Thoracic aorta (tissue), 2 donors: ENCODE data around the gene TTC31. TPM values are rescaled to one million over a fixed set of nuclear protein-coding genes. Genes with fewer than 3 reads are reported as not detected.
A peak's percentile ranks its signal among the peaks of the same experiment; 100 is the strongest.

Experiments used
- ATAC-seq: fragments of 150-250 bp; one replicate; pipeline ENCODE4 v1.8.0; 2017; ENCODE audit warnings: low read depth; ENCODE audit not compliant: insufficient number of reproducible peaks, low FRiP score
- DNase-seq: peaks from one replicate; pipeline ENCODE4 v3.0.0-alpha.2; 2020; ENCODE audit warnings: low spot score
- H3K27ac ChIP-seq, 2 donors: fragments of 200-600 bp; sonication (generic); 1 replicate in 1 of 2; 2 replicates in 1 of 2; pipeline ENCODE4 v1.5.1; 2016; ENCODE audit warnings: mild to moderate bottlenecking in 2 of 2, moderate library complexity in 2 of 2
- H3K27me3 ChIP-seq: fragments of 200-600 bp; sonication (generic); replicated peaks from 2 replicates; pipeline ENCODE4 v1.6.0; 2016; ENCODE audit warnings: mild to moderate bottlenecking; ENCODE audit not compliant: insufficient read depth
- H3K36me3 ChIP-seq: fragments of 200-600 bp; sonication (generic); one replicate; pipeline ENCODE4 v1.5.1; 2016
- H3K4me1 ChIP-seq, 2 donors: fragments of 200-600 bp; sonication (generic); 1 replicate in 1 of 2; 2 replicates in 1 of 2; pipeline versions ENCODE4 v1.5.1 to v1.6.0; 2016; ENCODE audit warnings: low read depth in 2 of 2, mild to moderate bottlenecking in 1 of 2; ENCODE audit not compliant: control insufficient read depth in 1 of 2
- H3K4me3 ChIP-seq: fragments of 200-600 bp; sonication (generic); 2 replicates; pipeline ENCODE4 v1.5.1; 2016; ENCODE audit warnings: mild to moderate bottlenecking
- H3K9me3 ChIP-seq: fragments of 200-600 bp; sonication (generic); 2 replicates; pipeline ENCODE4 v1.5.1; 2016
- CTCF ChIP-seq: fragments of 200-600 bp; sonication (generic); IDR thresholded peaks from one replicate; pipeline ENCODE4 v1.5.1; 2019; ENCODE audit warnings: antibody characterized with exemption
- total RNA-seq, 2 donors: library from RNA; depleted of rRNA; stranded (reverse); fragments of >200 nt; gene quantifications; one replicate each; pipeline versions ENCODE4 v1.1.0 to v1.2.3, GENCODE V29; 2016

TTC31 gene
- 10 to 100 TPM; 37.9 to 38.9 TPM for total RNA-seq

- Histone ChIP-seq H3K4me3 (peak within 1 kb of the TSS; percentile 100), H3K4me1 (peaks cover 23 to 35% of the 10 kb centered on the region in 2 donors), H3K27me3 (no peaks in the 10 kb centered on the region), H3K36me3 (peaks cover 17% of the 10 kb centered on the region), H3K9me3 (no peaks in the 10 kb centered on the region), H3K27ac (peak within 1 kb of the TSS; percentile 88 to 94)
- peak; percentile 100 for ATAC-seq
- TF ChIP-seq CTCF = peak; percentile 78
- DNase-seq = peak; percentile 95
Measured at GRCh38 chr2:74482801-74483674, at the start of gene TTC31, which contains the start of gene CCDC142. Gene TTC31 (plus strand): TSS chr2:74483081. CDS start chr2:74483096, 15 bp downstream. Gene CCDC142 (minus strand): TSS chr2:74482998. CDS start chr2:74482837, 161 bp downstream.

- H3K4me1 ChIP-seq = peaks cover 3 to 32% of the 10 kb centered on the region in 2 donors
- no peaks in the 10 kb centered on the region for H3K9me3 ChIP-seq
- H3K27me3 ChIP-seq = no peaks in the 10 kb centered on the region
- ATAC-seq = no peak
- no peak overlapping the region for H3K27ac ChIP-seq
- DNase-seq = no peak
- no peak for TF ChIP-seq CTCF
- H3K36me3 ChIP-seq = peaks cover 3% of the 10 kb centered on the region
- no peak overlapping the region for H3K4me3 ChIP-seq
Measured at GRCh38 chr2:74436111-74436805, 46.6 kb upstream of the TTC31 start.

- TF ChIP-seq CTCF = no peak
- Histone ChIP-seq H3K27me3 (no peaks in the 10 kb centered on the region), H3K4me1 (peaks cover 3 to 41% of the 10 kb centered on the region in 2 donors), H3K4me3 (no peak overlapping the region), H3K27ac (no peak overlapping the region), H3K9me3 (no peaks in the 10 kb centered on the region), H3K36me3 (no peaks in the 10 kb centered on the region)
- DNase-seq = no peak
- ATAC-seq = no peak
Measured at GRCh38 chr2:74436848-74437695, 45.8 kb upstream of the TTC31 start.

- H3K27ac ChIP-seq = no peak overlapping the region
- ATAC-seq (no peak), DNase-seq (no peak)
- TF ChIP-seq CTCF = no peak
- H3K36me3 ChIP-seq = no peaks in the 10 kb centered on the region
- H3K4me3 ChIP-seq = no peak overlapping the region
- H3K9me3 ChIP-seq = no peaks in the 10 kb centered on the region
- peaks cover 3 to 43% of the 10 kb centered on the region in 2 donors for H3K4me1 ChIP-seq
- no peaks in the 10 kb centered on the region for H3K27me3 ChIP-seq
Measured at GRCh38 chr2:74438248-74438647, 44.6 kb upstream of the TTC31 start.
